ENCODE results near the gene ARL4C.

DNA sequence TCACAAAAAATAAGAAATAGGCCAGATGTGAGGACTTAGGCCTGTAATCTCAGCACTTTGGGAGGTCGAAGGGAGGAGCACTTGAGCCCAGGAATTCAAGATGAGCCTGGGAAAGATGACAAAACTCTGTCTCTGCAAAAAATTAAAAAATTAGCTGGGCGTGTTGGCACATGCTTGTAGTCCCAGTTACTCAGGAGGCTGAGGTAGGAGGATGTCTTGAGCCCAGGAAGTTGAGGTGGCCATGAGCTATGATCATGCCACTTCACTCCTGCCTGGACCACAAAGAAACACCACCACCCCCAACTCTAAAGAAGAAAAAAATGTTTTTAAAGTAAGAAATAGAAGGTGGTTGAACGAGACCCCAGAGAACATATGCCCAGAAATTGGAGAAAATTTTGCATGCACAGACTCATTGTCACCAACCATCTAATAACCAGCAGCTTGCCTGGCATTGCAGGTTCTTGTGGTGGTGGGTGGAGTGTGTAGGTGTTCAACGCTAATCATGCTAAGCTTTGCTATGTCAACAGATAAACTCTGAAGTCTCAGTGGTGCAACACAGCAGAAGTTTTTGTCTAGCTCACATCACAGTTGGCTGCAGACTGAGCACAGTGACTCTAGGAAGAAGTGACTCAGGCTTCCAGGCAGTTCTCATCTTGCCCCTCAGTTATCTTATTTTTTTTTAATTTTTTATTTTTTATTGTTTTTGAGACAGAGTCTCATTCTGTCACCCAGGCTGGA lies 18.6 kb downstream of the ARL4C start:
- TF ChIP-seq, protein P1, sequence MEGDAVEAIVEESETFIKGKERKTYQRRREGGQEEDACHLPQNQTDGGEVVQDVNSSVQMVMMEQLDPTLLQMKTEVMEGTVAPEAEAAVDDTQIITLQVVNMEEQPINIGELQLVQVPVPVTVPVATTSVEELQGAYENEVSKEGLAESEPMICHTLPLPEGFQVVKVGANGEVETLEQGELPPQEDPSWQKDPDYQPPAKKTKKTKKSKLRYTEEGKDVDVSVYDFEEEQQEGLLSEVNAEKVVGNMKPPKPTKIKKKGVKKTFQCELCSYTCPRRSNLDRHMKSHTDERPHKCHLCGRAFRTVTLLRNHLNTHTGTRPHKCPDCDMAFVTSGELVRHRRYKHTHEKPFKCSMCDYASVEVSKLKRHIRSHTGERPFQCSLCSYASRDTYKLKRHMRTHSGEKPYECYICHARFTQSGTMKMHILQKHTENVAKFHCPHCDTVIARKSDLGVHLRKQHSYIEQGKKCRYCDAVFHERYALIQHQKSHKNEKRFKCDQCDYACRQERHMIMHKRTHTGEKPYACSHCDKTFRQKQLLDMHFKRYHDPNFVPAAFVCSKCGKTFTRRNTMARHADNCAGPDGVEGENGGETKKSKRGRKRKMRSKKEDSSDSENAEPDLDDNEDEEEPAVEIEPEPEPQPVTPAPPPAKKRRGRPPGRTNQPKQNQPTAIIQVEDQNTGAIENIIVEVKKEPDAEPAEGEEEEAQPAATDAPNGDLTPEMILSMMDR (IDR thresholded peaks at IDR 0.05): no peak
- TF ChIP-seq POLR2A (IDR thresholded peaks at IDR 0.05): no peak

Data from testis (tissue), 2 donors.